Stimulated activated CD4-positive, alpha-beta T cell treated with anti-CD3 and anti-CD28 coated beads, Interleukin-12 subunit alpha, Interleukin-12 subunit beta, amount 100 ng/mL, for 48 hours (primary cell): Measurements from ENCODE around the gene TRAPPC2L.

Experiments used
- DNase-seq, 3 donors: peaks; one replicate each; pipeline ENCODE4 v3.0.0-alpha.2; 2020; ENCODE audit warnings: low read depth in 2 of 3, low spot score in 1 of 3

Gene TRAPPC2L

DNA sequence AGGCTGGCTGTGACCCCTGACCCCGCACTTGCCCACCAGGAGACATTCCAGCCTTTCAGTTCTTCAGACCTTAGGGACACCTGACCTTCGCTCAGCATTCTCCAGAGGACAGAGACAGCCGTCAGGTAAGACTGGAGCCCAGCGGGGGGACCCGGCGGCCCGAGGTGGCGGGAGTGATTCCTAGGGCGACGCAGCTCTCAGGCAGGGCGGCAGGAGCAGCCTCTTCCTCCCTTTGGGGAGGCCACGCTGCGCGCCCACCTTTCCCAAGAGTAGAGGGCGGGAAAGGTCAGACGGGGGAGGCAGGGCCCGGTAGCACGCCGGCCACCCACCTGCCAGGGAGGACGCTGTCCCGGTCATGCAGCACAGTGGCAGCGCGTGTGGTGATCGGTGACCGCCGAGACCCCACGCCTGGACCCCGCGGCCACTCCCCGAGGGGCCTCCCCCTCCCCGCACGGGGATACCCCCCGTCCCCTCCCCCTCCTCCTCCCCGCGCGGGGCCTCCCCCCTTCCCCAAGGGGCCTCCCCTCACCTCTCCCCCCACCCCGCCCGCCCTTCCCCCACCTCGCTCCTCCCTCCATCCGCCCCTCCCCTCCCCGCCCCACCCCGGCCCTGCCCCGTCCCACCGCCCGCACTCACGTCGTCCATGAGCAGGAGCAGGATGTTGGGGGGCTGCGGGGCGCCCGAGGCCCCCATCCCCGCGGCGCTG lies 652 bp upstream of the TRAPPC2L start:
- DNase-seq = no peak

- DNase-seq = peak; percentile 59 to 68 (median 67)
These were observed 907 bp downstream of the TRAPPC2L start for GRCh38 chr16:88857728-88858339.

DNA sequence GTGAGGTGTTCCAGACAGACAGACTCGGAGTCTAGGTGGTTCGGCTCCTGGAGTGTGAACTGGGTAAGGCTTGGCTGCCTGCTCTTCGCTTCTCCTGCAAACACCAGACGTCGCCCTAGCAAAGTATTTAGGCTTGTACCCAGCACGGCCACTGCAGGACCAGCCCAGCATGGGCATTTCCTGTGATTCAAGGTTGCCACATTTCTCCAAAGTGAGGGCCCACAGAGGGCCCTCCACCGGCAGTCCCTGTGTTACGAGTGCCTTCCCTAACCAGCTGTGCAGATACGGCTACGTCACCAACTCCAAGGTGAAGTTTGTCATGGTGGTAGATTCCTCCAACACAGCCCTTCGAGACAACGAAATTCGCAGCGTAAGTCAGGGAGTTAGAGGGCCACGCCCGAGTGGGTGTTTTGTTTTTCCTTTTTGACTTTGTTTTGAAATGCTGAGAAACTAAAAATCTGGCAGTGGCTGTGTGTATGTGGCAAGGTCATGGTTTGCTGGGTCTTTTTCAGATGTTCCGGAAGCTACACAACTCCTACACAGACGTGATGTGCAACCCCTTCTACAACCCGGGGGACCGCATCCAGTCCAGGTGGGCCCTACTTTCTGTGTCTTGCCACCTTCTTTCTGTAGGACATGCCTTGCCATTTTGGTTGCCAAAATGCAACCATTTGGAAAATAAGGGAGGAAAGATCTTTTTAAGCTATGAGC lies 2.6 kb downstream of the TRAPPC2L start:
- DNase-seq = no peak

- no peak for DNase-seq
These were observed 4.4 kb downstream of the TRAPPC2L start for GRCh38 chr16:88861359-88861758.

DNA sequence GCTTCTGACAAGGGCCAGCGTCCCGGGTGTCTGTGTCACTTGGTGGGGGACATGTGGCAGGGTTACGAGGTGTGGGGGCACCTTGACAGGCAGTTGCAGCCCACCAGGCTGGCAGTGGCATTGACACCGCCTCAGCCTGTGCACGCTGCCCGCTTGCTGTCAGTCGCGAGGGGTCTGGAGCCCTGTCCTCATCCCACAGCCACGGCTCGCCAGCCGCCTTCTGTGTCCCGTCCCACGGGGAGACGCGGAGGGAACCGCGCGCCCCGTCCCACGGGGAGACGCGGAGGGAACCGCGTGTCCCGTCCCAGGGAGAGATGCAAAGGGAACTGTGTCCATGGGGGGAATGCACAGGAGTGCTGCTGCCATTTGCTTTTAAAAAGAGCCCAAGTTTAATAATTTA lies 6.0 kb downstream of the TRAPPC2L start:
- DNase-seq = no peak

- no peak for DNase-seq
These were observed 6.5 kb downstream of the TRAPPC2L start for GRCh38 chr16:88863426-88863825.

GRCh38 chr16:88864099-88864498 lies 7.2 kb downstream of the TRAPPC2L start:
- no peak for DNase-seq

DNA sequence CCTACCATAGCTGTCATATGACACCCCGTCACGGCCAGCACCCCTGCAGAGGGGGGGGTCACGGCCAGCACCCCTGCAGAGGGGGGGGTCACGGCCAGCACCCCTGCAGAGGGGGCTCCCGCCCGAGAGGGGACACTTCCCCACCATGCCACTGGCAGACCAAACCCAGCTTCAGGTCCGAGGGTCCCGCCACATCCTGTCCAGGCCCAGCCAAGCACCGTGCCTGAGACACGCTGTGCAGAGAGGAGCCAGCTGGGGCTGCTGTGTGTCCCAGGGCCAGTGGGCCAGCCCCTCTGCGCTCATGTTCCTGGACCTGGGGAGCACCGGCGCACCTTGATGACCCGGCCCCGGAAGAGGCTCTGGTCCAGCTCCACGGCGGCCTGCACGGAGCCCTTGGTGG lies 7.6 kb downstream of the TRAPPC2L start:
- no peak for DNase-seq

DNA sequence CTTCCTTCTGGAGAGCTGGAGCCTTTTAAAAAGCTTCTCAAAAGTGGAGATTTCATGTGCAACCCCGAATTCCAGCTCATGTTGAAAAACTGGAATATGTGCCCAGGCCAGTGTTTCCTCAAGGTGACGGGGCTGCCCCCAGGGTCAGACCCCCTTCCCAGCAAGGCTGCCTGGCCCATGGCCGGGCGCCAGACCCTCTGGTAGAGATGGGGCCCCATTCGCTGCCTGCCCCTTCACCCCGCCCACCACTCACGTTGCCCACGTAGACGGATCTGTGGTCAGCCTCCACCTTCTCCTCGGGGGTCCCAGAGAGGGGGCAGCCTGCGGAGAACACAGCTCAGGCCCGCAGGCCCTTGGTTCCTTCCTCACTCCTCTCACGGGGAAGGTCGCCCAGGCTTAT lies 8.4 kb downstream of the TRAPPC2L start:
- DNase-seq = no peak

DNA sequence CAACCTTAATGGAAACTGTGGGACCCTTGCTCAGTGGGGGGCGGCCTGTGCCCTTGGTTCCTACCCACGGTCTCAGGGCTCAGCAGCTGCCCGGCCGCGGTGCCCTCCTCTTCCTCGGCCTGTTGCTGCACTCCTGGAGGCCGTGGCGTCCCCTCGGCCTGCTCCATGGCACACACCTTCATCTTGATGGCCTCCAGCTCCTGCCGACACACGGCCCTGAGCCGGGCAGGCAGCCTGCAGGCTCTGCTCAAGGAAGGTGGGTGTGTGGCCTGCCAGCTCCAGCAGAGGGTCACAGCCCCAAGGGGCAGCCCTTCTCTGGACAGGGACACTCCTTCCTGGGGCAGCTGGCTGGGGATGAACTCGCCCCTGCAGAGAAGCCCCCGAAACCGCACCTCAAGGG lies 8.8 kb downstream of the TRAPPC2L start:
- no peak for DNase-seq

DNA sequence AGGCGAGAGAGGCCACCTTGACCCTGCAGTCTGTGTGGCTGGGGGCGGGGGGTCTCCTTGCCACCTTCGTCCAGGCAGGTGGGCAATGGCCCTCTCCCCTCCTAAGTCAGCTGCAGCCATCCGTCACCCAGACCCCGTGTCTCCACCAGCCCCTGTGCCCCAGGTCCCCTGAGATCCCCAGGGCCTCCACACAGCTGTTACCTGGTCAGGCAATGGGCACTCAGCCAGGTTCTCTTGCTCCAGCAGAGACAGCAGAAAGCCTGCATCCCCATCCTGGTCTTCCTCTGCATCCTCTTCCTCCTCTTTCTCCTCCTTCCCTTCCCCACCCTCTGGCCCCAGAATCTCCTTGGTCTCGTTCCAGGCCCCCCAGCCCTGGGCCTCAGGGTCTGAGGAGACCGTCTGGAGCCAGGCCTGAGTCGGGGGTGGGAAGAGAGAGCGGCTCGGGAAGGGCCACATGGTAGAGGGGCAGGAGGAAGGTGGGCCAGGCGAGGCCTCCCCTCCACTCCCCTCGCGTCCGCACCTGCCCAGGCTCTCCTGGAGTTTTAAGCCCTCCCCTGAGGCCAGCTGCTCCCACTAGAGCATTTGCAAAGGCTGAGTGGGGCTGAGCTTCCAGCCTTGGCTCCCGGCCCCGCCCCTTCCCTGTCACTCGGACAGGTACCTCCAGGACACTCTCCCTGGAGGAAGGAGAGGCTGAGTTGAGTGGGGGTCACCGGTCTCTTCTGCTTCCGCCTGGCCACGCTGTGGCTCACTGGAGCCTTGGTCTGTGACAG lies 9.4 kb downstream of the TRAPPC2L start, which contains the start of gene PABPN1L:
Gene PABPN1L (minus strand): TSS at position 510 of the 770 bp plus-strand sequence. CDS start 54 bp downstream, at position 456.
- DNase-seq = no peak

- DNase-seq = no peak
These were observed 10.8 kb downstream of the TRAPPC2L start for GRCh38 chr16:88867581-88868246.

- no peak for DNase-seq
These were observed 12.2 kb downstream of the TRAPPC2L start for GRCh38 chr16:88868974-88869672.

GRCh38 chr16:88869673-88869980 lies 12.7 kb downstream of the TRAPPC2L start:
- DNase-seq = no peak

GRCh38 chr16:88870608-88871348 lies 13.9 kb downstream of the TRAPPC2L start:
- no peak for DNase-seq

DNA sequence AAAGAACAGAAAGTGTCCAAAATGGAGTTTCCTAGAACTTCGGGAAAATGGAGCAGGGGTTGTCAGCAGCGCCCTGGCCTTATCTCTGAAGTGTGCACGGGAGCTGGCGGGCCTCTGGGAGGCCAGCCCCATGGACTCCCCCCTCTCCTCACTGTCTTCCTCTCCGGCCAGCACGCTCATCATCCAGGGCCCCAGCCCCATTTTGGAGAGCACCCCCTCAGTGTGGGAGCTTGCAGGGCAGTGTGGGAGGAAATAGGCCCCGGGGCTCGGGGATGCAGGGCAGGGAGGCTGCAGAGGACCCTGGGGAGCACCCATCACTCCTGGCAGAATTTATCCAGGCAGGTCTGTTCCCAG lies 14.4 kb downstream of the TRAPPC2L start:
- no peak for DNase-seq

GRCh38 chr16:88871730-88872416 lies 14.9 kb downstream of the TRAPPC2L start:
- no peak for DNase-seq

DNA sequence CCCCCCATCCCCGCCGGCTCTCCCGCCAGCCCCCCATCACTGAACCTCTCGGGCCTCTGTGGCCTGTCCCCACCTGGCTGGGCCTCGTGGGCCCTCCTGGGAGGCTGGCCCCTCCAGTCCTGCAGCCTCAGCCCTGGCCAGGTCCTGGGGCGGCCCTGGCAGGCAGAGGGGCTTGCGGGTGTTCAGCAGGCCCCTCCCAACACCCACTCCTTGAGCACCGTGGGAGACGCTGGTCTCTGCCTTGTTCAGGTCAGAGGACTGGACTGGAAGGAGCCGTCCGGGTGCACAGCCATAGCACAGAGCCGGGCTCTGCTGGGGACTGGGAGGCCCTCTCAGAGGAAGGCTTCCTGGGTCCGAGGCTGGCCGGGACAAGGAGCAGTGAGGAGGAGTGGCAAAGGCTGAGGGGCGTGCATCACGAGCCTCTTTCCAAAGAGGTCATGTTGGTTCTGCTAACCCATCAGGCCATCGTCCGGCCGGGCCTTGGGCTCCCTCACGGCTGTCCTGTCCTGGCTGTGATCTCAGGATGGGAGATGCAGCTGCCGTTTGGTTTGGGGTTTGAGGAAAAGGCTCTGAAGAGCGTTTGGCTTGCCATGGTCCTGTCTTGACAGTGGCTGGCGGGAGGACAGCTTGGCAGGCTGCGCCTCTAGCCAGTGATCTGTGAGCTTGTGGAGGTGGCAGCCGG lies 15.9 kb downstream of the TRAPPC2L start:
- DNase-seq = no peak
